ENCODE results near the gene KCNH2. TPM values are rescaled to one million over a fixed set of nuclear protein-coding genes. Genes with fewer than 3 reads are reported as not detected.

KCNH2 gene
- total RNA-seq, 2 donors from 2014 or later: 1.1 to 1.9 TPM

DNA sequence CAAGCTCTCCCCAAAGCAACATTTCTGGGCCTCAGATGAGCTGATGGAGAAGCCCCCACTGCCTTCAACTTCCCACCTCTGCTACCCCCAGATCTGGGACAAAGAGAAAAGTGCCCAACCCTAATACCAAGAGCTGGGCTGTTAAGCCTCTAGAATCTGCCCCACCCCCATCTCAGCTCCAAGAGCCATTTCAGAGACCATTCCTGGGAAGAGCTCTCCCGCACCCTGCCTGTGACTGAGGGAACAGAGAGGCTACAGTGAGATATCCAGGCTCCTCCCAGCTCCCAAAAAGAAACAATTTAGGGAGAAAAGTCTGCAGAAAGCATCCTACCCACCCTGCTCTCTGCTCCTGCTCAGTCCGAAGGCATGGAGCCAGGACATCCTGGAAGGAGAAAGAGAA lies 2.5 kb upstream of the KCNH2 start:
- Mint-ChIP-seq H3K27me3 (ENCODE audit: insufficient read depth) (peaks cover 87% of the 10 kb centered on the region), H3K4me1 (peaks cover 10% of the 10 kb centered on the region), H3K4me3 (no peak overlapping the region), H3K36me3 (ENCODE audit: low read depth) (no peaks in the 10 kb centered on the region), H3K9me3 (no peaks in the 10 kb centered on the region), H3K27ac (no peak overlapping the region)
- no peak overlapping the region for H3K9ac ChIP-seq (ENCODE audit: extremely low read depth, low read length, poor library complexity, severe bottlenecking)
- H3K36me3 ChIP-seq (ENCODE audit: control insufficient read depth, insufficient read depth, low read length): no peaks in the 10 kb centered on the region
- H3K9me3 ChIP-seq (ENCODE audit: control insufficient read depth, low read length): no peaks in the 10 kb centered on the region
- H3K4me1 ChIP-seq (ENCODE audit: control insufficient read depth, insufficient read depth, low read length): peaks cover 3% of the 10 kb centered on the region
- peaks cover 73% of the 10 kb centered on the region for H3K27me3 ChIP-seq (ENCODE audit: control insufficient read depth, insufficient read depth, low read length, poor library complexity, severe bottlenecking)
- H3K4me3 ChIP-seq (ENCODE audit: low read length): no peak overlapping the region
- H3K27ac ChIP-seq (ENCODE audit: low read depth, low read length): peak overlapping the region; percentile 94
- WGBS, 2 experiments (ENCODE audit: insufficient coverage in 1 of 2, insufficient read length in 1 of 2): 41 to 46% methylated on average over 2 of the region's 2 CpGs
- TF ChIP-seq, protein P1, sequence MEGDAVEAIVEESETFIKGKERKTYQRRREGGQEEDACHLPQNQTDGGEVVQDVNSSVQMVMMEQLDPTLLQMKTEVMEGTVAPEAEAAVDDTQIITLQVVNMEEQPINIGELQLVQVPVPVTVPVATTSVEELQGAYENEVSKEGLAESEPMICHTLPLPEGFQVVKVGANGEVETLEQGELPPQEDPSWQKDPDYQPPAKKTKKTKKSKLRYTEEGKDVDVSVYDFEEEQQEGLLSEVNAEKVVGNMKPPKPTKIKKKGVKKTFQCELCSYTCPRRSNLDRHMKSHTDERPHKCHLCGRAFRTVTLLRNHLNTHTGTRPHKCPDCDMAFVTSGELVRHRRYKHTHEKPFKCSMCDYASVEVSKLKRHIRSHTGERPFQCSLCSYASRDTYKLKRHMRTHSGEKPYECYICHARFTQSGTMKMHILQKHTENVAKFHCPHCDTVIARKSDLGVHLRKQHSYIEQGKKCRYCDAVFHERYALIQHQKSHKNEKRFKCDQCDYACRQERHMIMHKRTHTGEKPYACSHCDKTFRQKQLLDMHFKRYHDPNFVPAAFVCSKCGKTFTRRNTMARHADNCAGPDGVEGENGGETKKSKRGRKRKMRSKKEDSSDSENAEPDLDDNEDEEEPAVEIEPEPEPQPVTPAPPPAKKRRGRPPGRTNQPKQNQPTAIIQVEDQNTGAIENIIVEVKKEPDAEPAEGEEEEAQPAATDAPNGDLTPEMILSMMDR (conservative IDR thresholded peaks at IDR 0.05): peak; percentile 53
- peak; percentile 67 for DNase-seq

- TF ChIP-seq, protein P1 (conservative IDR thresholded peaks at IDR 0.05): no peak
- Mint-ChIP-seq H3K4me1 (peaks cover 10% of the 10 kb centered on the region), H3K4me3 (no peak overlapping the region), H3K36me3 (ENCODE audit: low read depth) (no peaks in the 10 kb centered on the region), H3K27ac (no peak overlapping the region), H3K27me3 (ENCODE audit: insufficient read depth) (peaks cover 89% of the 10 kb centered on the region), H3K9me3 (no peaks in the 10 kb centered on the region)
- peaks cover 3% of the 10 kb centered on the region for H3K4me1 ChIP-seq (ENCODE audit: control insufficient read depth, insufficient read depth, low read length)
- H3K4me3 ChIP-seq (ENCODE audit: low read length): no peak overlapping the region
- no peak for DNase-seq
- no peaks in the 10 kb centered on the region for H3K36me3 ChIP-seq (ENCODE audit: control insufficient read depth, insufficient read depth, low read length)
- peaks cover 76% of the 10 kb centered on the region for H3K27me3 ChIP-seq (ENCODE audit: control insufficient read depth, insufficient read depth, low read length, poor library complexity, severe bottlenecking)
- no peaks in the 10 kb centered on the region for H3K9me3 ChIP-seq (ENCODE audit: control insufficient read depth, low read length)
- WGBS, 2 experiments (ENCODE audit: insufficient coverage in 1 of 2, insufficient read length in 1 of 2): 58 to 62% methylated on average over 5 to 7 of the region's 7 CpGs
- no peak overlapping the region for H3K9ac ChIP-seq (ENCODE audit: extremely low read depth, low read length, poor library complexity, severe bottlenecking)
- H3K27ac ChIP-seq (ENCODE audit: low read depth, low read length): peak overlapping the region; percentile 94
Observed at GRCh38 chr7:150979713-150980390, 1.7 kb upstream of the KCNH2 start.

DNA sequence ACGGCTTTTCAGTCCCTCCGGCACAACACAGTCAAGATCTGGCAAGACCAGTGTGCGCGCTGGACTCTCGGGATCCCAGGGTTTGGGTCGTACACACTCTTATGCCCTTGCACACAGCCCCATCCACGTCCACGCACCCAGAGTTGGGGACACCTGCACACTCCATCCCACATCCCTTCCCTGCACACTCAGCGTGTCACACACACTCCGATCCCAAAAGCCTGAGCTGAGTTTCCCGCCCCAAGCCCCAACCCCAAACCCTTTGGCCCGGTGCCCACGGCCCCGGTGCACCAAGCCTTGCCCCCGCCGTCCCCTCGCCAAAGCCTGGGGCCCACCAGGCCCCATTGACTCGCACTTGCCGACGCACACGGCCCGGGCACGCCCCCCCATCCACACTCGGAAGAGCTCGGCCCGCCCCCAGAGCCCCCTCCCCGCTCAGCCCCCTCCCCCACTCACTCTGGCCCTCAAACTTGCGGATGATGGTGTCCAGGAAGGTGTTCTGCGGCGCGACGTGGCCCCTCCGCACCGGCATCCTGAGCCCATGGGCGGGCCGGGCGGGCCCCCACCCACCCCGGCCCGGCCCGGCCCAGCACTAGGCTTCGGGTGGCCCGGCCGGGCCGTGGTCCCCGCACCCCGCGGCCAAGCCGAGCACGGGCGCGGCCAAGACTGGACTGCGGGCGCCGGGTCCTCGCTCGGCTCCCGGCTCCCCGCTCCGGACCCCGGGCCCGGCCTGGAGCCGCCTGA lies 567 bp downstream of the KCNH2 start:
- WGBS, 2 experiments (ENCODE audit: insufficient coverage in 1 of 2, insufficient read length in 1 of 2): 0 to 7% methylated on average over 26 to 58 of the region's 62 CpGs
- peaks cover 79% of the 10 kb centered on the region for H3K27me3 ChIP-seq (ENCODE audit: control insufficient read depth, insufficient read depth, low read length, poor library complexity, severe bottlenecking)
- TF ChIP-seq, protein P1 (conservative IDR thresholded peaks at IDR 0.05): no peak
- H3K27ac Mint-ChIP-seq: no peak overlapping the region
- H3K4me3 Mint-ChIP-seq: peak overlapping the region; percentile 60
- peaks cover 3% of the 10 kb centered on the region for H3K4me1 ChIP-seq (ENCODE audit: control insufficient read depth, insufficient read depth, low read length)
- H3K4me3 ChIP-seq (ENCODE audit: low read length): peak overlapping the region; percentile 49
- peaks cover 13% of the 10 kb centered on the region for H3K4me1 Mint-ChIP-seq
- no peak overlapping the region for H3K27ac ChIP-seq (ENCODE audit: low read depth, low read length)
- peaks cover 87% of the 10 kb centered on the region for H3K27me3 Mint-ChIP-seq (ENCODE audit: insufficient read depth)
- H3K9me3 Mint-ChIP-seq: no peaks in the 10 kb centered on the region
- no peaks in the 10 kb centered on the region for H3K36me3 ChIP-seq (ENCODE audit: control insufficient read depth, insufficient read depth, low read length)
- no peak for DNase-seq
- no peaks in the 10 kb centered on the region for H3K36me3 Mint-ChIP-seq (ENCODE audit: low read depth)
- H3K9me3 ChIP-seq (ENCODE audit: control insufficient read depth, low read length): no peaks in the 10 kb centered on the region
- no peak overlapping the region for H3K9ac ChIP-seq (ENCODE audit: extremely low read depth, low read length, poor library complexity, severe bottlenecking)

Measured in endodermal cell (in vitro differentiated cells).